K562 (cell line): ENCODE measurements around the gene ZNF420. TPM values are rescaled to one million over a fixed set of nuclear protein-coding genes. Genes with fewer than 3 reads are reported as not detected.

Source experiments
- CTCF ChIP-seq, 3 experiments: IDR thresholded peaks in 2 of 3; conservative IDR thresholded peaks in 1 of 3; 2 replicates each; pipeline ENCODE4 v1.5.1; 2011 to 2012; ENCODE audit warnings: low read length in 3 of 3, mild to moderate bottlenecking in 3 of 3, control low read depth in 2 of 3, improper control_type of control experiment in 1 of 3, inconsistent platforms in 1 of 3, low read depth in 1 of 3, mixed read lengths in 1 of 3, moderate library complexity in 1 of 3; ENCODE audit not compliant: insufficient read depth in 2 of 3
- ELF1 ChIP-seq: fragments of 200-800 bp; sonication (Bioruptor generic); IDR thresholded peaks from 2 replicates; pipeline ENCODE4 v1.6.1; 2016; ENCODE audit warnings: missing genetic modification characterization, missing compliant biosample characterization
- ETV1 ChIP-seq: fragments of 450-650 bp; conservative IDR thresholded peaks from 2 replicates; pipeline ENCODE4 v1.6.1; 2016; ENCODE audit warnings: missing genetic modification characterization, control low read depth, low read depth, missing compliant biosample characterization
- GMEB1 ChIP-seq: fragments of 250-450 bp; sonication (Bioruptor Pico); IDR thresholded peaks from 2 replicates; pipeline ENCODE4 v1.4.0; 2020; ENCODE audit warnings: mild to moderate bottlenecking
- KDM1A ChIP-seq, 2 experiments: fragments of 450-650 bp; IDR thresholded peaks; 2 replicates each; pipeline ENCODE4 v1.6.1; 2016; ENCODE audit warnings: mild to moderate bottlenecking in 2 of 2
- MTA1 ChIP-seq: fragments of 450-650 bp; IDR thresholded peaks from 2 replicates; pipeline ENCODE4 v1.6.1; 2017; ENCODE audit warnings: borderline replicate concordance
- PHF20 ChIP-seq: fragments of 450-650 bp; IDR thresholded peaks from 2 replicates; pipeline ENCODE4 v1.6.1; 2018; ENCODE audit not compliant: partially characterized antibody
- SAP30 ChIP-seq: fragments of 200-600 bp; sonication (generic); IDR thresholded peaks from 2 replicates; pipeline ENCODE4 v1.6.1; 2012; ENCODE audit warnings: borderline replicate concordance, low read depth, mild to moderate bottlenecking, moderate library complexity, low read length, control low read depth, inconsistent platforms; ENCODE audit not compliant: insufficient read depth, poor library complexity, severe bottlenecking
- SIX5 ChIP-seq, 2 experiments: IDR thresholded peaks; 2 replicates each; pipeline ENCODE4 v1.6.1; 2011; ENCODE audit warnings: low read length in 2 of 2, borderline replicate concordance in 1 of 2, low read depth in 1 of 2, mild to moderate bottlenecking in 1 of 2, moderate library complexity in 1 of 2; ENCODE audit not compliant: insufficient read depth in 1 of 2
- TAF1 ChIP-seq: IDR thresholded peaks from 2 replicates; pipeline ENCODE4 v1.6.1; 2011; ENCODE audit warnings: mild to moderate bottlenecking, low read length, moderate library complexity; ENCODE audit not compliant: insufficient read depth, control insufficient read depth, severe bottlenecking; ENCODE audit errors: extremely low read depth
- ZBTB26 ChIP-seq: fragments of 450-650 bp; formaldehyde crosslinking; IDR thresholded peaks from 2 replicates; pipeline ENCODE4 v1.4.0; 2022; ENCODE audit warnings: missing genetic modification characterization
- ZNF197 ChIP-seq: fragments of 200-800 bp; sonication (Bioruptor generic); IDR thresholded peaks from 2 replicates; pipeline ENCODE4 v1.6.1; 2016; ENCODE audit warnings: low read depth, missing genetic modification characterization, missing compliant biosample characterization
- polyA plus RNA-seq, 8 experiments: library from polyadenylated mRNA; depleted of rRNA in 4 of 8; stranded (reverse) in 5 of 8; unstranded in 3 of 8; fragments of >200 nt; fragmentation: Nextera tagmentation in 2 of 8; fragmentation: Illumina TruSeq in 1 of 8; extraction: Ambion mirVana in 2 of 8; extraction: Trizol in 1 of 8; gene quantifications; 2 replicates each; pipeline versions ENCODE4 v1.2.1 to v1.2.3, GENCODE V29; 2011 to 2014; ENCODE audit warnings: inconsistent platforms in 1 of 8, missing spikeins in 1 of 8
- total RNA-seq, 7 experiments: library from RNA; depleted of rRNA in 6 of 7; stranded (reverse); fragments of >200 nt in 6 of 7; fragmentation: Illumina TruSeq in 2 of 7; extraction: Trizol in 2 of 7; gene quantifications; 2 replicates each; pipeline versions ENCODE4 v1.2.1 to v1.2.3, GENCODE V29; 2011 to 2021; ENCODE audit warnings: low replicate concordance in 1 of 7
- TF ChIP-seq, protein P1 (sequence below): IDR thresholded peaks from 2 replicates; pipeline ENCODE4 v1.6.1; 2011; ENCODE audit warnings: borderline replicate concordance, low read depth, mild to moderate bottlenecking, moderate library complexity, low read length; ENCODE audit not compliant: insufficient read depth, poor library complexity, severe bottlenecking
- TF ChIP-seq, protein P2 (sequence below): fragments of 450-650 bp; formaldehyde crosslinking; conservative IDR thresholded peaks from 2 replicates; pipeline ENCODE4 v1.4.0; 2022; ENCODE audit warnings: mild to moderate bottlenecking, missing genetic modification characterization

Gene ZNF420
- total and polyA plus RNA-seq, 9 of the 15 experiments (the other 6 are each of a cell fraction or from before 2014, with no cell fraction given) = 2.6 to 7.2 (median 5.1) TPM

- TF ChIP-seq ETV1 (tag) (peak; percentile 82), CTCF (IDR thresholded peaks at IDR 0.05 in 2 of 3, conservative IDR thresholded peaks at IDR 0.05 in 1 of 3; ENCODE audit: insufficient read depth in 2 of 3, low read depth in 1 of 3, low read length in 3 of 3) (peak in 2 of 3 experiments; percentile 23; a peak in 3 of 6 replicates), SIX5 (IDR thresholded peaks at IDR 0.05; ENCODE audit: borderline replicate concordance in 1 of 2, insufficient read depth in 1 of 2, low read depth in 1 of 2, low read length in 2 of 2) (peak; percentile 70 to 80), ZBTB26 (CRISPR knock-in tag) (0 out of 2 replicates have a peak, but pooled peaks have one; percentile 35), TAF1 (no peak), ELF1 (tag) (peak; percentile 83), GMEB1 (CRISPR knock-in tag) (peak; percentile 49; the same call in 1 of the 2 replicates), ZNF197 (peak; percentile 98), PHF20 (peak; percentile 81), SAP30 (peak; percentile 92), KDM1A (IDR thresholded peaks at IDR 0.05) (no peak), MTA1 (0 out of 2 replicates have a peak, but pooled peaks have one; percentile 20)
- TF ChIP-seq, protein P1, sequence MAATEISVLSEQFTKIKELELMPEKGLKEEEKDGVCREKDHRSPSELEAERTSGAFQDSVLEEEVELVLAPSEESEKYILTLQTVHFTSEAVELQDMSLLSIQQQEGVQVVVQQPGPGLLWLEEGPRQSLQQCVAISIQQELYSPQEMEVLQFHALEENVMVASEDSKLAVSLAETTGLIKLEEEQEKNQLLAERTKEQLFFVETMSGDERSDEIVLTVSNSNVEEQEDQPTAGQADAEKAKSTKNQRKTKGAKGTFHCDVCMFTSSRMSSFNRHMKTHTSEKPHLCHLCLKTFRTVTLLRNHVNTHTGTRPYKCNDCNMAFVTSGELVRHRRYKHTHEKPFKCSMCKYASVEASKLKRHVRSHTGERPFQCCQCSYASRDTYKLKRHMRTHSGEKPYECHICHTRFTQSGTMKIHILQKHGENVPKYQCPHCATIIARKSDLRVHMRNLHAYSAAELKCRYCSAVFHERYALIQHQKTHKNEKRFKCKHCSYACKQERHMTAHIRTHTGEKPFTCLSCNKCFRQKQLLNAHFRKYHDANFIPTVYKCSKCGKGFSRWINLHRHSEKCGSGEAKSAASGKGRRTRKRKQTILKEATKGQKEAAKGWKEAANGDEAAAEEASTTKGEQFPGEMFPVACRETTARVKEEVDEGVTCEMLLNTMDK = peak; percentile 22
- TF ChIP-seq, protein P2, sequence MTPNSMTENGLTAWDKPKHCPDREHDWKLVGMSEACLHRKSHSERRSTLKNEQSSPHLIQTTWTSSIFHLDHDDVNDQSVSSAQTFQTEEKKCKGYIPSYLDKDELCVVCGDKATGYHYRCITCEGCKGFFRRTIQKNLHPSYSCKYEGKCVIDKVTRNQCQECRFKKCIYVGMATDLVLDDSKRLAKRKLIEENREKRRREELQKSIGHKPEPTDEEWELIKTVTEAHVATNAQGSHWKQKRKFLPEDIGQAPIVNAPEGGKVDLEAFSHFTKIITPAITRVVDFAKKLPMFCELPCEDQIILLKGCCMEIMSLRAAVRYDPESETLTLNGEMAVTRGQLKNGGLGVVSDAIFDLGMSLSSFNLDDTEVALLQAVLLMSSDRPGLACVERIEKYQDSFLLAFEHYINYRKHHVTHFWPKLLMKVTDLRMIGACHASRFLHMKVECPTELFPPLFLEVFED (CRISPR knock-in tag) = peak; percentile 69; the same call in 1 of the 2 replicates
Observed at GRCh38 chr19:37172368-37173366, 94.4 kb downstream of the ZNF420 start, which contains the start of gene ZNF585A (continued).
